Measurements from ENCODE around the gene PTPRG. TPM values are rescaled to one million over a fixed set of nuclear protein-coding genes. Genes with fewer than 3 reads are reported as not detected.

The PTPRG gene
- total RNA-seq, 2 experiments from 2014 or later: not detected

DNA sequence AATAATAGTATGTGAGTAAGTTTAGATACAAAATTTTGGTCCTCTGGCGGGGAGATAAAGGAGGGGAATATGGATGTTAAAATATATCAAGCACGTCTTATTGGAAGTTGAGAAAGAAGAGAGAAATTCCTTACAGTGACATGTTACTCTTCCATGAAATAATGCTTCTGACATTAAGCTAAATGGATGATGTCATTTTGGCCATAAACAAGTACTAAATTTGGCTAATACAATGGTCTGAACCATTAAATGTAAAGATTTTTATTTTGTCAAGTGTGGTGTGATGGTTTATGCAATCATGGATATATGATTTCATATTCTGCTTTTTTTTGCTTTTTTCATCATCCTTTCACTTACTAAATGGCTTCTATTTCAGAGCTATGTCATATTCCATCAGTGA is 406.6 kb downstream of the PTPRG start:
- ChIA-PET CTCF (no interaction called here), POLR2A (no interaction called here)
- no peak overlapping the region for H3K4me3 Mint-ChIP-seq
- H3K9me3 Mint-ChIP-seq (ENCODE audit: insufficient read depth): no peaks in the 10 kb centered on the region
- ATAC-seq (no peak), DNase-seq (no peak)
- H3K27ac Mint-ChIP-seq: no peak overlapping the region
- no peaks in the 10 kb centered on the region for H3K4me1 Mint-ChIP-seq (ENCODE audit: low read depth)
- H3K36me3 Mint-ChIP-seq (ENCODE audit: low read depth): no peaks in the 10 kb centered on the region
- no peaks in the 10 kb centered on the region for H3K27me3 Mint-ChIP-seq (ENCODE audit: low read depth)

GRCh38 chr3:61974662-61975061 is 413.3 kb downstream of the PTPRG start:
- CTCF ChIA-PET: no interaction called here
- Mint-ChIP-seq H3K36me3 (ENCODE audit: low read depth) (no peaks in the 10 kb centered on the region), H3K4me1 (ENCODE audit: low read depth) (no peaks in the 10 kb centered on the region), H3K27me3 (ENCODE audit: low read depth) (no peaks in the 10 kb centered on the region), H3K4me3 (no peak overlapping the region), H3K9me3 (ENCODE audit: insufficient read depth) (no peaks in the 10 kb centered on the region), H3K27ac (no peak overlapping the region)
- ATAC-seq: no peak
- POLR2A ChIA-PET: no interaction called here
- DNase-seq: no peak

- ATAC-seq: no peak
- no peaks in the 10 kb centered on the region for H3K27me3 Mint-ChIP-seq (ENCODE audit: low read depth)
- POLR2A ChIA-PET: no interaction called here
- CTCF ChIA-PET: no interaction called here
- H3K27ac Mint-ChIP-seq: no peak overlapping the region
- H3K9me3 Mint-ChIP-seq (ENCODE audit: insufficient read depth): no peaks in the 10 kb centered on the region
- no peak for DNase-seq
- no peak overlapping the region for H3K4me3 Mint-ChIP-seq
- no peaks in the 10 kb centered on the region for H3K36me3 Mint-ChIP-seq (ENCODE audit: low read depth)
- no peaks in the 10 kb centered on the region for H3K4me1 Mint-ChIP-seq (ENCODE audit: low read depth)
Observed at GRCh38 chr3:61975199-61975598, 413.8 kb downstream of the PTPRG start.

DNA sequence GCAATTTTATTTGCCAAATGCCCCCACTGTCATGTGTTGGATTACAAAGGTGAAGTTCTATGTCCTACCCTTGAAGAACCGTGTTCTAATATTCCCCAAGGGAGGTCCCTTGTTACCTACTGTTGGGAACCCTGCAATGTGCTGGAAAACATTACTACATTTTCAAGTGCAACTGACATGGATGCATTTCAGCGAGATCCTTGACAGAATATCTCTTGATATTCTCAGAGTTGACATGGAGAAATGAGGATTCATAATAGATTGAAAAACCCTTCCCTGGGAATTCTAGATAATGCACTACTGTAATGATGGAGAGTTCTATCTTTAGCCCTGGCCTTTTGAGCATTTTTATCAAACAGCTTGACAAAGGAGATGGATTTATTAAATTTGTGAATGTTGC is 414.6 kb downstream of the PTPRG start:
- Mint-ChIP-seq H3K36me3 (ENCODE audit: low read depth) (no peaks in the 10 kb centered on the region), H3K9me3 (ENCODE audit: insufficient read depth) (no peaks in the 10 kb centered on the region), H3K27ac (no peak overlapping the region), H3K27me3 (ENCODE audit: low read depth) (no peaks in the 10 kb centered on the region), H3K4me3 (no peak overlapping the region), H3K4me1 (ENCODE audit: low read depth) (no peaks in the 10 kb centered on the region)
- POLR2A ChIA-PET: no interaction called here
- no peak for DNase-seq
- CTCF ChIA-PET: no interaction called here
- ATAC-seq: no peak

GRCh38 chr3:61978460-61979419 is 417.4 kb downstream of the PTPRG start:
- no peaks in the 10 kb centered on the region for H3K36me3 Mint-ChIP-seq (ENCODE audit: low read depth)
- CTCF ChIA-PET: no interaction called here
- H3K27ac Mint-ChIP-seq: no peak overlapping the region
- H3K27me3 Mint-ChIP-seq (ENCODE audit: low read depth): no peaks in the 10 kb centered on the region
- H3K4me1 Mint-ChIP-seq (ENCODE audit: low read depth): no peaks in the 10 kb centered on the region
- H3K9me3 Mint-ChIP-seq (ENCODE audit: insufficient read depth): no peaks in the 10 kb centered on the region
- DNase-seq (no peak), ATAC-seq (no peak)
- POLR2A ChIA-PET: no interaction called here
- H3K4me3 Mint-ChIP-seq: no peak overlapping the region

DNA sequence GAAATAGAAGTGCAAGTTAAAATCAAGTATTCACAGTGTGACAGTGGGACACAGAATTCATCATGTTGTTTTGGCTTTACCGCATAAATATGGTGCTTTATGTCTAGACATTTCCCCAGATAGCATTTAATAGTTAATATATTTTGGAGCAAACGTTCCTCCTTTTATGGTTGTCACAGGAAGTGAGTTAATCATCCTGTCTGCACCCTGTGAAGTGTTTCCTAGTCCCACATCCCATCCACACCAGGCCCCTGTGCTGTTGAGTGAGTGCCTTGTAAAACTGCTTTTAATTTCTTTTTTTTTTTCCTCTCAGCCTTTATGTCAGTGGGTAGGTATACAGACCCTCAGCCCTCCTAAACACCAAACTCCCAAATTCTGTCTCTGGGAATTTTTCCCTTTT is 418.3 kb downstream of the PTPRG start:
- Mint-ChIP-seq H3K27me3 (ENCODE audit: low read depth) (no peaks in the 10 kb centered on the region), H3K4me1 (ENCODE audit: low read depth) (no peaks in the 10 kb centered on the region), H3K27ac (no peak overlapping the region), H3K9me3 (ENCODE audit: insufficient read depth) (no peaks in the 10 kb centered on the region), H3K36me3 (ENCODE audit: low read depth) (no peaks in the 10 kb centered on the region), H3K4me3 (no peak overlapping the region)
- DNase-seq (no peak), ATAC-seq (no peak)
- CTCF ChIA-PET: no interaction called here
- POLR2A ChIA-PET: no interaction called here

- DNase-seq: no peak
- Mint-ChIP-seq H3K4me3 (no peak overlapping the region), H3K27me3 (ENCODE audit: low read depth) (no peaks in the 10 kb centered on the region), H3K9me3 (ENCODE audit: insufficient read depth) (no peaks in the 10 kb centered on the region), H3K36me3 (ENCODE audit: low read depth) (no peaks in the 10 kb centered on the region), H3K27ac (no peak overlapping the region), H3K4me1 (ENCODE audit: low read depth) (no peaks in the 10 kb centered on the region)
- ChIA-PET POLR2A (no interaction called here), CTCF (no interaction called here)
- no peak for ATAC-seq
Observed at GRCh38 chr3:61980041-61980440, 418.7 kb downstream of the PTPRG start.

DNA sequence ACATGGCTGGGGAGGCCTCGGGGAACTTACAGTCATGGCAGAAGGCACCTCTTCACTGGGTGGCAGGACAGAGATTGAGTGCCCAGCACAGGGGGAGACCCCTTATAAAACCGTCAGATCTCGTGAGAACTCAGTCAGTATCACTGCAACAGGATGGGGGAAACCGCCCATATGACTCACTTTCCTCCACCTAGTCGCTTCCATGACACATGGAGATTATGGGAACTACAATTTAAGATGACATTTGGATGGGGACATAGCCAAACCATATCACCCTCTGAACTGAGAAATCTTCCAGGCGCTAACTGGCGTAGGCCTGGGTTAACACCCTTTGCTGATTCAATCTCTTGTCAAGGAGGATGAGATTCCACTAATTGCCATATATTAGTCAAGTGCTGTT is 419.7 kb downstream of the PTPRG start:
- no peaks in the 10 kb centered on the region for H3K27me3 Mint-ChIP-seq (ENCODE audit: low read depth)
- CTCF ChIA-PET: no interaction called here
- ATAC-seq (no peak), DNase-seq (no peak)
- H3K4me1 Mint-ChIP-seq (ENCODE audit: low read depth): no peaks in the 10 kb centered on the region
- H3K36me3 Mint-ChIP-seq (ENCODE audit: low read depth): no peaks in the 10 kb centered on the region
- H3K4me3 Mint-ChIP-seq: no peak overlapping the region
- POLR2A ChIA-PET: no interaction called here
- H3K9me3 Mint-ChIP-seq (ENCODE audit: insufficient read depth): no peaks in the 10 kb centered on the region
- H3K27ac Mint-ChIP-seq: no peak overlapping the region

GRCh38 chr3:61983479-61983878 is 422.1 kb downstream of the PTPRG start:
- ChIA-PET CTCF (no interaction called here), POLR2A (no interaction called here)
- Mint-ChIP-seq H3K4me1 (ENCODE audit: low read depth) (no peaks in the 10 kb centered on the region), H3K4me3 (no peak overlapping the region), H3K27me3 (ENCODE audit: low read depth) (no peaks in the 10 kb centered on the region), H3K9me3 (ENCODE audit: insufficient read depth) (no peaks in the 10 kb centered on the region), H3K36me3 (ENCODE audit: low read depth) (no peaks in the 10 kb centered on the region), H3K27ac (no peak overlapping the region)
- ATAC-seq: no peak
- DNase-seq: no peak

DNA sequence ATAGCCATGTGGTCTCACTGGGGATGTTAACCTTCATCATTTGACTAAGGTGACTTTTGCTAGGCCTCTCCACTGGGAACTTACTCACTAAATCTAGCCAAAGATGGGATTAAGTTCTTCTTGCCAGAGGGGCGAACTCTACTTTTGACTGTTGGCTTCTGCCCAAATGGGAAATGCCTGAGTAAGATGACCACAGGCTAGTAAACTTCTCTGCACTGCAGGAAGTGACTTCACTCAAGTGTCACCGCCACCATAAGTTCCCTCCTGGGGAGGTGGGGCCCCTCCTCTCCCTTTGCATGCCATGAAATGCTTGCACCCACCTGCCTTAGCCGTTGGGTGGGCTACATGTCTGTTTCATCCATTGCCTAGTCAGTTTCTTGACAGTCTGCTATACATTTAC is 423.6 kb downstream of the PTPRG start:
- Mint-ChIP-seq H3K9me3 (ENCODE audit: insufficient read depth) (no peaks in the 10 kb centered on the region), H3K4me1 (ENCODE audit: low read depth) (no peaks in the 10 kb centered on the region), H3K36me3 (ENCODE audit: low read depth) (no peaks in the 10 kb centered on the region), H3K27ac (no peak overlapping the region), H3K27me3 (ENCODE audit: low read depth) (no peaks in the 10 kb centered on the region), H3K4me3 (no peak overlapping the region)
- CTCF ChIA-PET: no interaction called here
- ATAC-seq (no peak), DNase-seq (no peak)
- POLR2A ChIA-PET: no interaction called here

DNA sequence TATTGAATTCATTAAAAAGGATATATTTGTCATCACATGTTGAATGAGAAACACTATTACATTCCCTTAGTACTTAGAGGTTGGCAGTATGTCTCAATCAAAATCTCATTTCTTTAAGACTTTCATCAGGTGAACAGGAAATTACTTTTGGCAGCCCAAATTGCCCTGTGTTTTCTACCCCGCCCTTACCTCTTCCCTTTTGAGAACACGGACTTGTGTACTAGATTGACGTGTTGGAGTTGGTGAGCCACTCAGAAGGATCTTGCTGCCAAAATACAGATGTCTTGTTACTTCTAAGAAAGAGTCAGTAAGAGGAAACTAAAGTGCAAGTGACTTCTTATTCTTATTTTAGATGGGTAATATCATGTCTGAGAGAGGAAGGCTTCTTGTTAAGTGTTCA is 425.1 kb downstream of the PTPRG start:
- Mint-ChIP-seq H3K4me1 (ENCODE audit: low read depth) (no peaks in the 10 kb centered on the region), H3K9me3 (ENCODE audit: insufficient read depth) (no peaks in the 10 kb centered on the region), H3K36me3 (ENCODE audit: low read depth) (no peaks in the 10 kb centered on the region), H3K4me3 (no peak overlapping the region), H3K27ac (no peak overlapping the region), H3K27me3 (ENCODE audit: low read depth) (no peaks in the 10 kb centered on the region)
- CTCF ChIA-PET: no interaction called here
- POLR2A ChIA-PET: no interaction called here
- DNase-seq (no peak), ATAC-seq (no peak)

GRCh38 chr3:61989681-61990080 is 428.3 kb downstream of the PTPRG start:
- DNase-seq: no peak
- no peak overlapping the region for H3K27ac Mint-ChIP-seq
- ChIA-PET POLR2A (no interaction called here), CTCF (no interaction called here)
- H3K4me3 Mint-ChIP-seq: no peak overlapping the region
- ATAC-seq: no peak
- no peaks in the 10 kb centered on the region for H3K36me3 Mint-ChIP-seq (ENCODE audit: low read depth)
- H3K4me1 Mint-ChIP-seq (ENCODE audit: low read depth): no peaks in the 10 kb centered on the region
- H3K9me3 Mint-ChIP-seq (ENCODE audit: insufficient read depth): no peaks in the 10 kb centered on the region
- H3K27me3 Mint-ChIP-seq (ENCODE audit: low read depth): no peaks in the 10 kb centered on the region

Measured in activated CD8-positive, alpha-beta T cell treated with anti-CD3 and anti-CD28 coated beads, Interleukin-2, amount 10 ng/mL, durations not matched to agents 7 days and 5 days (primary cell).